Hepatocyte (in vitro differentiated cells): ENCODE measurements around the gene MYBPC3. TPM values are rescaled to one million over a fixed set of nuclear protein-coding genes. Genes with fewer than 3 reads are reported as not detected.

ENCODE experiments used
- DNase-seq: peaks from one replicate; pipeline ENCODE4 v3.0.0-alpha.2; 2016; ENCODE audit warnings: low spot score
- H2AFZ ChIP-seq: fragments of 200-600 bp; sonication (generic); 2 replicates; pipeline ENCODE4 v1.6.0; 2016; ENCODE audit warnings: antibody characterized with exemption, mild to moderate bottlenecking
- H3K27ac ChIP-seq: fragments of 200-600 bp; sonication (generic); 2 replicates; pipeline ENCODE4 v1.5.1; 2016; ENCODE audit warnings: mild to moderate bottlenecking
- H3K27me3 ChIP-seq: fragments of 200-600 bp; sonication (generic); 2 replicates; pipeline ENCODE4 v1.6.1; 2016
- H3K36me3 ChIP-seq: fragments of 200-600 bp; sonication (generic); replicated peaks from 2 replicates; pipeline ENCODE4 v1.5.1; 2016; ENCODE audit warnings: low read depth; ENCODE audit not compliant: insufficient read depth
- H3K4me1 ChIP-seq: fragments of 200-600 bp; sonication (generic); 2 replicates; pipeline ENCODE4 v1.5.1; 2016; ENCODE audit warnings: mild to moderate bottlenecking, moderate library complexity; ENCODE audit not compliant: insufficient read depth
- H3K4me2 ChIP-seq: fragments of 200-600 bp; sonication (generic); 2 replicates; pipeline ENCODE4 v1.6.0; 2016
- H3K4me3 ChIP-seq: fragments of 200-600 bp; sonication (generic); 2 replicates; pipeline ENCODE4 v1.5.1; 2016; ENCODE audit warnings: mild to moderate bottlenecking
- H3K79me2 ChIP-seq: fragments of 200-600 bp; sonication (generic); 2 replicates; pipeline ENCODE4 v1.6.0; 2017; ENCODE audit warnings: mild to moderate bottlenecking
- H3K9me2 ChIP-seq: fragments of 200-600 bp; sonication (generic); replicated peaks from 2 replicates; pipeline ENCODE4 v1.6.0; 2017; ENCODE audit warnings: mild to moderate bottlenecking; ENCODE audit not compliant: insufficient read depth
- H3K9me3 ChIP-seq: fragments of 200-600 bp; sonication (generic); 2 replicates; pipeline ENCODE4 v1.5.1; 2016; ENCODE audit warnings: low read depth, mild to moderate bottlenecking
- H4K20me1 ChIP-seq: fragments of 200-600 bp; sonication (generic); 2 replicates; pipeline ENCODE4 v1.6.0; 2016; ENCODE audit warnings: mild to moderate bottlenecking; ENCODE audit not compliant: insufficient read depth, poor library complexity, severe bottlenecking
- EZH2 ChIP-seq: fragments of 200-600 bp; sonication (generic); IDR thresholded peaks from 2 replicates; pipeline ENCODE4 v1.6.1; 2016; ENCODE audit warnings: antibody characterized with exemption, mild to moderate bottlenecking, borderline replicate concordance
- EZH2phosphoT487 ChIP-seq: fragments of 200-600 bp; sonication (generic); IDR thresholded peaks from one replicate; pipeline ENCODE4 v1.6.1; 2018; ENCODE audit warnings: antibody characterized with exemption, mild to moderate bottlenecking, low read depth, moderate library complexity; ENCODE audit not compliant: unreplicated experiment, severe bottlenecking
- WGBS: methylation state at CpG from one replicate; pipeline ENCODE4 v1.1.6; 2016; ENCODE audit warnings: low lambda C conversion rate; ENCODE audit errors: missing lambda C conversion rate; 5-methylcytosine and 5-hydroxymethylcytosine counted together
- polyA plus RNA-seq: library from polyadenylated mRNA; unstranded; fragments of >200 nt; fragmentation: Nextera tagmentation; extraction: Ambion mirVana; gene quantifications from 2 replicates; pipeline ENCODE4 v1.2.1, GENCODE V29; 2016
- total RNA-seq: library from RNA; depleted of rRNA; stranded (reverse); fragments of >200 nt; gene quantifications from 2 replicates; pipeline ENCODE4 v1.2.3, GENCODE V29; 2014
- TF ChIP-seq, protein P1 (sequence below): fragments of 200-600 bp; sonication (generic); IDR thresholded peaks from 2 replicates; pipeline ENCODE4 v1.5.1; 2016; ENCODE audit warnings: antibody characterized with exemption, mild to moderate bottlenecking; ENCODE audit not compliant: poor library complexity

MYBPC3 gene
- total and polyA plus RNA-seq, 2 experiments from 2014 or later: 0.51 to 1.4 TPM

DNA sequence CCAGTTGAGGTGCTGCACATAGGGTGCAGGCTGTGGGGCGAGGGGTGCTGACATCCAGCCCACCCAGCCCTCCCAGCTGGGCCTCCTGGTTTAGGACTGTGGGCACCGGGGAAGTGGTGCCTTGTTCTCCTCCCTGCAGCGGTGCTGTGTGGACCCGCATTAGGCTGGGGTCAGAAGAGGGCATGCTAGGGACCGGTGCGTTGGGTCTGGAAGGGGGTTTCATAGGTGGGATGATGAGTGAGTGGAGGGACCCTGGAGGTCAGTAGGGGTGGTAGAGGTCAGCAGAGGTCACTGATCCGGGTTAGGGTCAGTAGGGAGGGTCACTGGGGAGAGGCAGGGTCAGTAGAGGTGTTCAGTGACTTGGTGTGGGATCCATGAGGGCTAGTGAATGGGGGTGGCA lies 6.7 kb upstream of the MYBPC3 start:
- no peak overlapping the region for H3K4me2 ChIP-seq
- H3K27ac ChIP-seq: no peak overlapping the region
- no peaks in the 10 kb centered on the region for H3K9me3 ChIP-seq
- no peaks in the 10 kb centered on the region for H3K36me3 ChIP-seq
- 92% methylated on average over 6 of the region's 7 CpGs for WGBS
- H3K79me2 ChIP-seq: no peaks in the 10 kb centered on the region
- no peaks in the 10 kb centered on the region for H4K20me1 ChIP-seq
- no peaks in the 10 kb centered on the region for H3K4me1 ChIP-seq
- H3K27me3 ChIP-seq: no peaks in the 10 kb centered on the region
- no peaks in the 10 kb centered on the region for H3K9me2 ChIP-seq
- DNase-seq: no peak
- no peak overlapping the region for H2AFZ ChIP-seq
- H3K4me3 ChIP-seq: no peak overlapping the region
- no peak for TF ChIP-seq EZH2phosphoT487
- TF ChIP-seq, protein P1, sequence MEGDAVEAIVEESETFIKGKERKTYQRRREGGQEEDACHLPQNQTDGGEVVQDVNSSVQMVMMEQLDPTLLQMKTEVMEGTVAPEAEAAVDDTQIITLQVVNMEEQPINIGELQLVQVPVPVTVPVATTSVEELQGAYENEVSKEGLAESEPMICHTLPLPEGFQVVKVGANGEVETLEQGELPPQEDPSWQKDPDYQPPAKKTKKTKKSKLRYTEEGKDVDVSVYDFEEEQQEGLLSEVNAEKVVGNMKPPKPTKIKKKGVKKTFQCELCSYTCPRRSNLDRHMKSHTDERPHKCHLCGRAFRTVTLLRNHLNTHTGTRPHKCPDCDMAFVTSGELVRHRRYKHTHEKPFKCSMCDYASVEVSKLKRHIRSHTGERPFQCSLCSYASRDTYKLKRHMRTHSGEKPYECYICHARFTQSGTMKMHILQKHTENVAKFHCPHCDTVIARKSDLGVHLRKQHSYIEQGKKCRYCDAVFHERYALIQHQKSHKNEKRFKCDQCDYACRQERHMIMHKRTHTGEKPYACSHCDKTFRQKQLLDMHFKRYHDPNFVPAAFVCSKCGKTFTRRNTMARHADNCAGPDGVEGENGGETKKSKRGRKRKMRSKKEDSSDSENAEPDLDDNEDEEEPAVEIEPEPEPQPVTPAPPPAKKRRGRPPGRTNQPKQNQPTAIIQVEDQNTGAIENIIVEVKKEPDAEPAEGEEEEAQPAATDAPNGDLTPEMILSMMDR: no peak
- TF ChIP-seq EZH2: no peak

DNA sequence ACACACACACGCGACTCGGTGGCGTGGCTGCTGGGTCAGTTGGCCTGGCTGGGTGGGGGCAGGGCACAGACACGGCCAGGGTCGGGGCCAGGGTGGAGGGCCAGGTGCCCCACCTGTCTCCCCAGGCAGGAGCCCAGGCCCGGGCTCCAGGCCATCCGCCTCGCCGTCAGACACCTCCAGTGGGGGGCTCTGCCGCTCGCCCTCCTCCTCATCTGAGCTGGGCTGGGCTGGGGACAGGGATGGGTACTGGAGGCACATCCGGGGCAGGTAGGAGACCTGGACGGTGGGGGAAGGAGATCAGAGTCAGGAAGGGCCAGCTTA lies 6.2 kb upstream of the MYBPC3 start:
- Histone ChIP-seq H3K4me2 (no peak overlapping the region), H3K9me2 (no peaks in the 10 kb centered on the region), H2AFZ (no peak overlapping the region), H3K4me1 (no peaks in the 10 kb centered on the region), H3K27me3 (no peaks in the 10 kb centered on the region), H3K4me3 (no peak overlapping the region), H3K27ac (no peak overlapping the region), H3K9me3 (no peaks in the 10 kb centered on the region), H4K20me1 (no peaks in the 10 kb centered on the region), H3K36me3 (no peaks in the 10 kb centered on the region), H3K79me2 (no peaks in the 10 kb centered on the region)
- TF ChIP-seq, protein P1: no peak
- no peak for TF ChIP-seq EZH2
- WGBS: 87% methylated on average over 14 of the region's 14 CpGs
- DNase-seq: no peak

DNA sequence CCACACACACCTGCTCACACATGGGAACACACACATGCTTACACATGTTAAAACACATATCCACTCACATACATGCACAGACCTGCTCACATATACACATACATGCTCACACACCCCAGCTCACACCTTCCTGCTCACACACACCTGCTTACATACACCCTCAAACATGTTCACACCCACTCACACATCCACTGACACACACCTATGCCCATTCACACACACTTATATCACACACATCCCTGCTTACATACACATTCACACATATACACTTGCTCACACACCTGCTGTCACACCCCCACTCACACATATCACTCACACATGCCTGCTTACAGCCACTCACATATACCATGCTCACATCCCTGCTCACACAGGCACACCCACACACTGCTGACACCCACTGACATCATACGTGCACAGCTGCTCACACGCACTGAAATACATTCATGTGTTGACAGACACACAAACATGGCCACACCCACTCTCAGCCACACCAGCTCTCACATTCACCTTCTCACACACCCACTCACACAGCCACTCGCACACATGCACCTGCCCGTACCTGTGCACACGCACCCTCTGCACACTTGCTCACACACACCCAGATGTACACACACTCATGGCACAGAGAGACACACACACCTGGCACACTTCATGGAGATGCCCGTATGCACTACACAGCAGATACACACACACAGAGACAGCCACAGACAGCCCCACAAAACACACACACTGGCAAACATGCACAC lies 5.7 kb upstream of the MYBPC3 start:
- no peaks in the 10 kb centered on the region for H3K79me2 ChIP-seq
- no peak for TF ChIP-seq EZH2phosphoT487
- TF ChIP-seq, protein P1: no peak
- no peak for TF ChIP-seq EZH2
- H2AFZ ChIP-seq: no peak overlapping the region
- no peaks in the 10 kb centered on the region for H3K9me2 ChIP-seq
- H3K27ac ChIP-seq: no peak overlapping the region
- DNase-seq: no peak
- no peak overlapping the region for H3K4me2 ChIP-seq
- WGBS: 94% methylated on average over 6 of the region's 6 CpGs
- no peak overlapping the region for H3K4me3 ChIP-seq
- no peaks in the 10 kb centered on the region for H3K36me3 ChIP-seq
- H3K9me3 ChIP-seq: no peaks in the 10 kb centered on the region
- no peaks in the 10 kb centered on the region for H3K4me1 ChIP-seq
- H4K20me1 ChIP-seq: no peaks in the 10 kb centered on the region
- H3K27me3 ChIP-seq: no peaks in the 10 kb centered on the region

GRCh38 chr11:47356998-47357329 lies 4.5 kb upstream of the MYBPC3 start:
- Histone ChIP-seq H3K36me3 (no peaks in the 10 kb centered on the region), H2AFZ (no peak overlapping the region), H3K4me3 (no peak overlapping the region), H3K79me2 (no peaks in the 10 kb centered on the region), H3K9me3 (no peaks in the 10 kb centered on the region), H3K4me2 (no peak overlapping the region), H4K20me1 (no peaks in the 10 kb centered on the region), H3K27me3 (no peaks in the 10 kb centered on the region), H3K9me2 (no peaks in the 10 kb centered on the region), H3K4me1 (no peaks in the 10 kb centered on the region), H3K27ac (no peak overlapping the region)
- no peak for DNase-seq
- TF ChIP-seq EZH2phosphoT487 (no peak), EZH2 (no peak)
- TF ChIP-seq, protein P1: no peak
- WGBS: 92% methylated on average over 1 of the region's 1 CpG
